Measurements from ENCODE around the gene BTN1A1.
A peak's percentile ranks its signal among the peaks of the same experiment; 100 is the strongest.

The BTN1A1 gene

GRCh38 chr6:26474439-26474881 is 25.6 kb upstream of the BTN1A1 start (continued):
- TF ChIP-seq ZNF660 (tag by site-specific recombination; IDR thresholded peaks at IDR 0.05) (peak; percentile 75; the same call in 1 of the 2 replicates), ZNF335 (tag by site-specific recombination; conservative IDR thresholded peaks at IDR 0.05) (peak; percentile 76), ZBTB17 (tag by site-specific recombination; IDR thresholded peaks at IDR 0.05) (peak; percentile 54), ZNF211 (tag by site-specific recombination; IDR thresholded peaks at IDR 0.05; ENCODE audit: low read depth) (no peak), ZNF2 (tag by site-specific recombination; IDR thresholded peaks at IDR 0.05) (0 out of 2 replicates have a peak, but pooled peaks have one; percentile 7), ZNF394 (tag by site-specific recombination; IDR thresholded peaks at IDR 0.05; ENCODE audit: borderline replicate concordance) (no peak)
- TF ChIP-seq, protein P1, sequence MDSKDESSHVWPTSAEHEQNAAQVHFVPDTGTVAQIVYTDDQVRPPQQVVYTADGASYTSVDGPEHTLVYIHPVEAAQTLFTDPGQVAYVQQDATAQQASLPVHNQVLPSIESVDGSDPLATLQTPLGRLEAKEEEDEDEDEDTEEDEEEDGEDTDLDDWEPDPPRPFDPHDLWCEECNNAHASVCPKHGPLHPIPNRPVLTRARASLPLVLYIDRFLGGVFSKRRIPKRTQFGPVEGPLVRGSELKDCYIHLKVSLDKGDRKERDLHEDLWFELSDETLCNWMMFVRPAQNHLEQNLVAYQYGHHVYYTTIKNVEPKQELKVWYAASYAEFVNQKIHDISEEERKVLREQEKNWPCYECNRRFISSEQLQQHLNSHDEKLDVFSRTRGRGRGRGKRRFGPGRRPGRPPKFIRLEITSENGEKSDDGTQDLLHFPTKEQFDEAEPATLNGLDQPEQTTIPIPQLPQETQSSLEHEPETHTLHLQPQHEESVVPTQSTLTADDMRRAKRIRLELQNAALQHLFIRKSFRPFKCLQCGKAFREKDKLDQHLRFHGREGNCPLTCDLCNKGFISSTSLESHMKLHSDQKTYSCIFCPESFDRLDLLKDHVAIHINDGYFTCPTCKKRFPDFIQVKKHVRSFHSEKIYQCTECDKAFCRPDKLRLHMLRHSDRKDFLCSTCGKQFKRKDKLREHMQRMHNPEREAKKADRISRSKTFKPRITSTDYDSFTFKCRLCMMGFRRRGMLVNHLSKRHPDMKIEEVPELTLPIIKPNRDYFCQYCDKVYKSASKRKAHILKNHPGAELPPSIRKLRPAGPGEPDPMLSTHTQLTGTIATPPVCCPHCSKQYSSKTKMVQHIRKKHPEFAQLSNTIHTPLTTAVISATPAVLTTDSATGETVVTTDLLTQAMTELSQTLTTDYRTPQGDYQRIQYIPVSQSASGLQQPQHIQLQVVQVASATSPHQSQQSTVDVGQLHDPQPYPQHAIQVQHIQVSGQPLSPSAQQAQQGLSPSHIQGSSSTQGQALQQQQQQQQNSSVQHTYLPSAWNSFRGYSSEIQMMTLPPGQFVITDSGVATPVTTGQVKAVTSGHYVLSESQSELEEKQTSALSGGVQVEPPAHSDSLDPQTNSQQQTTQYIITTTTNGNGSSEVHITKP (tag by site-specific recombination; IDR thresholded peaks at IDR 0.05), result peak; percentile 9; the same call in 1 of the 2 replicates

DNA sequence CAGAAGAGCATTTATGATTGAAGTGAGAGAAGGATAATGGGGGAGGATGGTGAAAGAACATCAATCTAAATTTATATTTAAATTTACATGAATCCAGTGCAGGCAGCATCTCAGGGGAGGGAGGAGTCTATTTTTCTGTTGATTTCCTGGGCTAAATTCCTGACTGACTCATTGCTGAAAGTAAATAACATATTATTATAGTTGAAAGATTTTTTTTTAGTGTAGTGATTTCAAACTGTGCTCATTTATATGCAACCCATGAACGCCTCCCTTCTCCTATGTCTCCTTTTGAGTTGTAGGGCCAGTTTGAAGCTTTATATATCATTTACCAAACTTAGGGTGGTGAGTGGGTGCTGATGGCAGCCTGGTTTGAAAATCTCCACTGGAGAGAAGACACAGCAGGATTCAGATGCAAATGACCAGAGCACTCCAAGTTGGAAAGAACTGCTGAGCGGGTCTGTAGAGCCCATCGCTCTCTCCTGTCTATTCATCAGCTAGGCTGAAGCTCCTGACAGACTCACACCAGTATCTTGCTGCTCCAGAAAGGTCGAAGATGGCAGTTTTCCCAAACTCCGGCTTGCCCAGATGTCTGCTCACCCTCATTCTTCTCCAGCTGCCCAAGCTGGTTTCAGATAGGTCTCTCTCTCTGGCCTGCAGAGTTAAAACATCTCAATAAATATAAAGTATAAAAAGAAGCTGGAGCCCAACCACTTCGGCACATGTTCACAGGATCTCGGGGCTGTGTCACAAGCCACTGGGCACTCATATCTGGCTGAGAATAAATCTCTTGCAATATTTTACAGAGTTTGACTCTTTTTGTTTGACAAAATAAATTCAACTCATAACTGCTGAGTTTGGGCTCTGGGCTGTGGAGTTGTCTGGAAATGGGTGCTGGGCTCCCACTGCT is 24.0 kb upstream of the BTN1A1 start:
- H3K4me3 ChIP-seq (ENCODE audit: low read depth, low read length), result no peak overlapping the region
- 0 out of 2 replicates have a peak, but pooled peaks have one; percentile 13 for TF ChIP-seq WT1 (tag by site-specific recombination; IDR thresholded peaks at IDR 0.05)
- TF ChIP-seq, protein P2, sequence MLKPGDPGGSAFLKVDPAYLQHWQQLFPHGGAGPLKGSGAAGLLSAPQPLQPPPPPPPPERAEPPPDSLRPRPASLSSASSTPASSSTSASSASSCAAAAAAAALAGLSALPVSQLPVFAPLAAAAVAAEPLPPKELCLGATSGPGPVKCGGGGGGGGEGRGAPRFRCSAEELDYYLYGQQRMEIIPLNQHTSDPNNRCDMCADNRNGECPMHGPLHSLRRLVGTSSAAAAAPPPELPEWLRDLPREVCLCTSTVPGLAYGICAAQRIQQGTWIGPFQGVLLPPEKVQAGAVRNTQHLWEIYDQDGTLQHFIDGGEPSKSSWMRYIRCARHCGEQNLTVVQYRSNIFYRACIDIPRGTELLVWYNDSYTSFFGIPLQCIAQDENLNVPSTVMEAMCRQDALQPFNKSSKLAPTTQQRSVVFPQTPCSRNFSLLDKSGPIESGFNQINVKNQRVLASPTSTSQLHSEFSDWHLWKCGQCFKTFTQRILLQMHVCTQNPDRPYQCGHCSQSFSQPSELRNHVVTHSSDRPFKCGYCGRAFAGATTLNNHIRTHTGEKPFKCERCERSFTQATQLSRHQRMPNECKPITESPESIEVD (tag by site-specific recombination; IDR thresholded peaks at IDR 0.05), result peak; percentile 34; the same call in 1 of the 2 replicates
- TF ChIP-seq ZNF266 (tag by site-specific recombination; IDR thresholded peaks at IDR 0.05; ENCODE audit: low read depth), result no peak
- TF ChIP-seq ZBTB7A (tag by site-specific recombination; IDR thresholded peaks at IDR 0.05; ENCODE audit: low read depth), result no peak
- no peak for TF ChIP-seq REPIN1 (tag by site-specific recombination; IDR thresholded peaks at IDR 0.05; ENCODE audit: low read depth)
- peak; percentile 77; the same call in 1 of the 2 replicates for TF ChIP-seq ZNF449 (tag by site-specific recombination; IDR thresholded peaks at IDR 0.05)
- TF ChIP-seq ZNF664 (tag by site-specific recombination; IDR thresholded peaks at IDR 0.05), result no peak
- peak; percentile 81 for TF ChIP-seq SP7 (tag by site-specific recombination; IDR thresholded peaks at IDR 0.05)
- peaks cover 8% of the 10 kb centered on the region for H3K4me1 ChIP-seq (ENCODE audit: control insufficient read depth, insufficient read depth, low read length)
- H3K9me3 ChIP-seq (ENCODE audit: control insufficient read depth, insufficient read depth, low read depth, low read length), result no peaks in the 10 kb centered on the region
- no peaks in the 10 kb centered on the region for H3K36me3 ChIP-seq (ENCODE audit: control insufficient read depth in 2 of 2, insufficient read depth in 1 of 2, low read length in 2 of 2)
- H3K27ac ChIP-seq (ENCODE audit: extremely low read depth, low read depth, low read length), result no peak overlapping the region
- ChIA-PET POLR2A (no interaction called here), CTCF (interaction anchor here (0.5 kb wide), 1 partner anchor 134 kb away, joined by 3 read pairs; no protein-coding TSS in a partner anchor)
